ENCODE measurements around the gene ZSCAN9. TPM values are rescaled to one million over a fixed set of nuclear protein-coding genes. Genes with fewer than 3 reads are reported as not detected.
A peak's percentile ranks its signal among the peaks of the same experiment; 100 is the strongest.

ZSCAN9 gene
- total and polyA plus RNA-seq, 2 of the 13 experiments (the other 11 are each of a cell fraction or from before 2014, with no cell fraction given) = 14.6 to 17.8 TPM

DNA sequence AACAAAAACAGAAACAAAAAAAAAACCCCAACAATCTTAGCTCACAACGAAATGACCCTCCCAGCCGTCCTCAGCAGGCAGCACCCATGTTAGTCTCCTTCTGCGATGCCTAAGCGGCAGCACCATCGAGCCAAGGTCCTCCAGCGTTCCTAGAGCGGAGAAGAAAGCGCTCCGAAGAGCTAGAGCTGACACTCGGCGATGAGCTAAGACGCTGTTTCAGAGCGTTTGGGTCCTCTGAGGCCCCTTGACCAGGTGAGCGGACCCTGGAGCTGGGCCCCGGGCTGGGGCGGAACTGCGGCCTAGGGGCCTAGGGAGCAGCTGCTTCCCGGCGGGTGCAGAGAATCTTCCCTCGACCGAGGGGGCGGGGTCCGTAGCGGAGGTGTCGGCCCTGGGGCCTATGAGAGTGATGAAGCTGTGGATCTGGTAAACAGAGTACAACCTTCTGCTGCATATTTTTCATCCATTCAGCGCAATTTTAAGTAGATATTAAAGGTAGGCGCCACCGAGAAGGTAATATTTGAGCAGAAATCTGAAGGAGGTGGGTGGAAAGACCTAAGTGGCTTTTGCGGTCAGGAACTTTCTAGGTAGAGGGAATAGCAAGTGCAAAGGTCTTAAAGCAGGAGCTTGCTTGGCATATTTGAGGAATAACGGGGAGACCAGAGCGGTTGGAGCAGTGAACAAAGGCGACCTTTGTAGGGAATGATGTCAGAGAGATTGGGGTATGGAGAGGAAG is 42.1 kb downstream of the ZSCAN9 start, which contains the start of gene ZSCAN26 (continued):
- TF ChIP-seq FLYWCH1 (CRISPR knock-in tag; IDR thresholded peaks at IDR 0.05) (no peak), JUNB (CRISPR knock-in tag; IDR thresholded peaks at IDR 0.05; ENCODE audit: borderline replicate concordance) (no peak), HMG20A (CRISPR knock-in tag; IDR thresholded peaks at IDR 0.05; ENCODE audit: borderline replicate concordance) (no peak; the same call in 1 of the 2 replicates), PAWR (CRISPR knock-in tag; IDR thresholded peaks at IDR 0.05; ENCODE audit: borderline replicate concordance) (no peak), ATF4 (CRISPR knock-in tag; IDR thresholded peaks at IDR 0.05) (peak in 1 of 2 experiments; percentile 54; a peak in 1 of 4 replicates), BRCA1 (CRISPR knock-in tag; IDR thresholded peaks at IDR 0.05) (peak; percentile 79; the same call in 1 of the 2 replicates), ZNF124 (CRISPR knock-in tag; IDR thresholded peaks at IDR 0.05) (no peak; the same call in 1 of the 2 replicates), MEIS1 (CRISPR knock-in tag; IDR thresholded peaks at IDR 0.05; ENCODE audit: borderline replicate concordance) (no peak), RAD21 (CRISPR knock-in tag; IDR thresholded peaks at IDR 0.05) (no peak; the same call in 1 of the 2 replicates), BATF2 (CRISPR knock-in tag; IDR thresholded peaks at IDR 0.05) (no peak), NFE2L2 (IDR thresholded peaks at IDR 0.05; ENCODE audit: low read length) (no peak), PAX8 (CRISPR knock-in tag; IDR thresholded peaks at IDR 0.05; ENCODE audit: borderline replicate concordance) (0 out of 2 replicates have a peak, but pooled peaks have one; percentile 83), SYNCRIP (IDR thresholded peaks at IDR 0.05; ENCODE audit: insufficient read depth, low read depth, low read length) (no peak), TMF1 (CRISPR knock-in tag; IDR thresholded peaks at IDR 0.05; ENCODE audit: low read depth) (peak; percentile 49; the same call in 1 of the 2 replicates), ZNF326 (CRISPR knock-in tag; IDR thresholded peaks at IDR 0.05; ENCODE audit: borderline replicate concordance) (no peak), E2F5 (CRISPR knock-in tag; conservative IDR thresholded peaks at IDR 0.05) (0 out of 2 replicates have a peak, but pooled peaks have one; percentile 43), MAZ (IDR thresholded peaks at IDR 0.05; ENCODE audit: borderline replicate concordance, low read depth, low read length) (no peak), MAZ (CRISPR knock-in tag; IDR thresholded peaks at IDR 0.05; ENCODE audit: low read depth) (0 out of 2 replicates have a peak, but pooled peaks have one; percentile 29)
- TF ChIP-seq, protein P1, sequence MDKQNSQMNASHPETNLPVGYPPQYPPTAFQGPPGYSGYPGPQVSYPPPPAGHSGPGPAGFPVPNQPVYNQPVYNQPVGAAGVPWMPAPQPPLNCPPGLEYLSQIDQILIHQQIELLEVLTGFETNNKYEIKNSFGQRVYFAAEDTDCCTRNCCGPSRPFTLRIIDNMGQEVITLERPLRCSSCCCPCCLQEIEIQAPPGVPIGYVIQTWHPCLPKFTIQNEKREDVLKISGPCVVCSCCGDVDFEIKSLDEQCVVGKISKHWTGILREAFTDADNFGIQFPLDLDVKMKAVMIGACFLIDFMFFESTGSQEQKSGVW (CRISPR knock-in tag; IDR thresholded peaks at IDR 0.05; ENCODE audit: borderline replicate concordance) = no peak
- TF ChIP-seq, protein P2, sequence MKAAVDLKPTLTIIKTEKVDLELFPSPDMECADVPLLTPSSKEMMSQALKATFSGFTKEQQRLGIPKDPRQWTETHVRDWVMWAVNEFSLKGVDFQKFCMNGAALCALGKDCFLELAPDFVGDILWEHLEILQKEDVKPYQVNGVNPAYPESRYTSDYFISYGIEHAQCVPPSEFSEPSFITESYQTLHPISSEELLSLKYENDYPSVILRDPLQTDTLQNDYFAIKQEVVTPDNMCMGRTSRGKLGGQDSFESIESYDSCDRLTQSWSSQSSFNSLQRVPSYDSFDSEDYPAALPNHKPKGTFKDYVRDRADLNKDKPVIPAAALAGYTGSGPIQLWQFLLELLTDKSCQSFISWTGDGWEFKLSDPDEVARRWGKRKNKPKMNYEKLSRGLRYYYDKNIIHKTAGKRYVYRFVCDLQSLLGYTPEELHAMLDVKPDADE (CRISPR knock-in tag; IDR thresholded peaks at IDR 0.05) = no peak
- TF ChIP-seq, protein P3, sequence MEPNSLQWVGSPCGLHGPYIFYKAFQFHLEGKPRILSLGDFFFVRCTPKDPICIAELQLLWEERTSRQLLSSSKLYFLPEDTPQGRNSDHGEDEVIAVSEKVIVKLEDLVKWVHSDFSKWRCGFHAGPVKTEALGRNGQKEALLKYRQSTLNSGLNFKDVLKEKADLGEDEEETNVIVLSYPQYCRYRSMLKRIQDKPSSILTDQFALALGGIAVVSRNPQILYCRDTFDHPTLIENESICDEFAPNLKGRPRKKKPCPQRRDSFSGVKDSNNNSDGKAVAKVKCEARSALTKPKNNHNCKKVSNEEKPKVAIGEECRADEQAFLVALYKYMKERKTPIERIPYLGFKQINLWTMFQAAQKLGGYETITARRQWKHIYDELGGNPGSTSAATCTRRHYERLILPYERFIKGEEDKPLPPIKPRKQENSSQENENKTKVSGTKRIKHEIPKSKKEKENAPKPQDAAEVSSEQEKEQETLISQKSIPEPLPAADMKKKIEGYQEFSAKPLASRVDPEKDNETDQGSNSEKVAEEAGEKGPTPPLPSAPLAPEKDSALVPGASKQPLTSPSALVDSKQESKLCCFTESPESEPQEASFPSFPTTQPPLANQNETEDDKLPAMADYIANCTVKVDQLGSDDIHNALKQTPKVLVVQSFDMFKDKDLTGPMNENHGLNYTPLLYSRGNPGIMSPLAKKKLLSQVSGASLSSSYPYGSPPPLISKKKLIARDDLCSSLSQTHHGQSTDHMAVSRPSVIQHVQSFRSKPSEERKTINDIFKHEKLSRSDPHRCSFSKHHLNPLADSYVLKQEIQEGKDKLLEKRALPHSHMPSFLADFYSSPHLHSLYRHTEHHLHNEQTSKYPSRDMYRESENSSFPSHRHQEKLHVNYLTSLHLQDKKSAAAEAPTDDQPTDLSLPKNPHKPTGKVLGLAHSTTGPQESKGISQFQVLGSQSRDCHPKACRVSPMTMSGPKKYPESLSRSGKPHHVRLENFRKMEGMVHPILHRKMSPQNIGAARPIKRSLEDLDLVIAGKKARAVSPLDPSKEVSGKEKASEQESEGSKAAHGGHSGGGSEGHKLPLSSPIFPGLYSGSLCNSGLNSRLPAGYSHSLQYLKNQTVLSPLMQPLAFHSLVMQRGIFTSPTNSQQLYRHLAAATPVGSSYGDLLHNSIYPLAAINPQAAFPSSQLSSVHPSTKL (CRISPR knock-in tag; IDR thresholded peaks at IDR 0.05) = peak; percentile 89
